IPS-18c (cell line): Measurements from ENCODE around the gene TCHP.
"Not testable (repeated sequence)": the region's sequence is repeated elsewhere in the genome, so short reads cannot be mapped to it uniquely, and the experiment has no call there.

Source experiments
- H3K4me3 ChIP-seq: 2 replicates; pipeline ENCODE4 v1.7.0; 2013; ENCODE audit warnings: low read depth, mild to moderate bottlenecking, low read length, moderate library complexity; ENCODE audit not compliant: insufficient read depth
- H3K9me3 ChIP-seq: one replicate; pipeline ENCODE4 v1.6.1; 2013; ENCODE audit warnings: mild to moderate bottlenecking, low read length, moderate library complexity; ENCODE audit not compliant: control insufficient read depth, insufficient read depth

Gene TCHP

GRCh38 chr12:109877504-109878246, 22.4 kb upstream of the TCHP start:
- H3K4me3 ChIP-seq: no peak overlapping the region

DNA sequence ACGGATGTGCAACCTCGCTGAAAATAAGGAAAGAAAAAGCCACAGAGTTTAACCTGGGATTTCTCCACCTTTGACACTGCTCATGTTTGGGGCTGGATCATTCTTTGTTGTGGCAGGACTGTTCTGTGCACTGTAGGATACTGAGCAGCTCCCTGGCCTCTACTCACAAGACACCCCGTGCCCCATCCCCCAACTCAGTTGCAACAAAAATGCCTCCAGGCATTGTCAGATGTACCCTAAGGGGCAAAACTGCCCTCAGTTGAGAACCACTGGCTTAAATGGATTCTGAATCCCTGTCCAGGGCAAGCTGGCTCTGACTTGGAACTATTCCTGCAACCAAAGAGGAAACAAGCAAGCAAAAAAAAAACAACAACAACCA, 21.8 kb upstream of the TCHP start:
- Histone ChIP-seq H3K4me3 (no peak overlapping the region), H3K9me3 (no peaks in the 10 kb centered on the region)

More at GRCh38 chr12:109877504-109878246, 22.4 kb upstream of the TCHP start:
- H3K9me3 ChIP-seq: no peaks in the 10 kb centered on the region

DNA sequence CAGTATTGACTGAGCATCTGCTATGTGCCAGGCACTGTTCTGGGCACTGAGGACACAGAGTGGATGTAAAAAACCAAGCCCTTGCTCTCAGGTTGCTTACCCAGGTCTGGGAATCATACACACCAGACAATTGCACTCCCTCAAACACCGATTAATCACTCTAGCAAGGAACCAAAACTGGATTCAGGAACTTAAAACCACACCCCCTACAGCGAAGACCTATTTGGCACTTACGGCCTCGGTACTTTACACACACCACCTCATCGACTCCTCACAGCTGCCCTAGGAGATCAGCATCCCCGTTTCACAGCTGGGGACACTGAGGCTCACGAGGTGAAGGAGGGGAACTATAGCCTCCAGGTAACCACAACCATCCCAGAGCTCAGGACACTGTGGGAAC, 21.3 kb upstream of the TCHP start:
- Histone ChIP-seq H3K4me3 (peak overlapping the region; percentile 76), H3K9me3 (no peaks in the 10 kb centered on the region)

- Histone ChIP-seq H3K4me3 (peak overlapping the region; percentile 76), H3K9me3 (no peaks in the 10 kb centered on the region)
Observed at GRCh38 chr12:109879351-109880042, 20.6 kb upstream of the TCHP start.

DNA sequence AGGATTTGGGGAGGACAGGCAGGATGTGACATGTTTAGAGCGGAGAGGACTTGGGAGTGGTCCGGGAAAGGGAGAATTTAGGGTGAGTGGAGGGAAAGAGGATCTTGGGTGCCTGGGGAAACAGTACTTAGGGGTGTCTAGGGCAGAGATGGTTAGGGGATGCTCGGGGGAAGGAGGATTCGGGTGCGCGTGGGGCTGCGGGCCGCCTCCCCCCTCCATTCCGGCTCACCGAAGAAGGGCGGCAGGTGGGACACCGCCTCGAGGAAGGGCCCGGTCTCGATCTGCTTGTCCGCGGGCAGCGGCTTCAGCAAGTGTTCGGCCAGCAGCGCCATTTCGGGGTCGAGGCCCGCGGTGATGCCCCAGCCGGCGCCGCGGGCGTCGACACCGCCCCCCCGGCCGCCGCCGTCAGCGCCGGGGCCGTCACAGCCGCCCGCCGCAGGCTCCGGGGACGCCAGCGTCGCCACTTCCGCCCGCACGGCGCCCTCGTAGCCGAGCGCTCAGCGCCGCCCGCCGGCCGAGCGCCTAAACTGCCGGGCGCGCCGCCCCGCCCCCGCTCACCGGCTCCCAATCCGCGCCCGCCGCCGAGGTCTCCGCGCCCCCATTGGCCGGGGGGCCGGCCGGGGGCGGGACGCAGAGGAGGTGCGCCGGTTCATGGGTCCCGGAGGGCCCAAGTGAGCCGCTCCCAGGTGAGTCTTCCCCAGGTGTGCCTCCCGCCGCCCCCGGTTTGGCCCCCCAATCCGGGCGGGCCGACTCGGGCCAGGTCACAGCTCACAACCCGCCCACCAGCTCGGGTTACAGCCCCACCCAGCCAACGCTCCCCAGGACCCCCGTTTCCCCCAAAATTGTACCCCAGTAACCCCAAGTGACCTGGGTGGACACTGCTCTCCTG, 19.8 kb upstream of the TCHP start, which contains the start of gene GLTP:
GLTP (minus strand) TSS at position 499 of the 889 bp plus-strand sequence; CDS start at position 332, 167 bp downstream.
- no peaks in the 10 kb centered on the region for H3K9me3 ChIP-seq
- peak within 1 kb of the TSS; percentile 76 for H3K4me3 ChIP-seq

GRCh38 chr12:109880938-109881337, 19.1 kb upstream of the TCHP start:
- peak overlapping the region; percentile 60 for H3K4me3 ChIP-seq
- no peaks in the 10 kb centered on the region for H3K9me3 ChIP-seq

DNA sequence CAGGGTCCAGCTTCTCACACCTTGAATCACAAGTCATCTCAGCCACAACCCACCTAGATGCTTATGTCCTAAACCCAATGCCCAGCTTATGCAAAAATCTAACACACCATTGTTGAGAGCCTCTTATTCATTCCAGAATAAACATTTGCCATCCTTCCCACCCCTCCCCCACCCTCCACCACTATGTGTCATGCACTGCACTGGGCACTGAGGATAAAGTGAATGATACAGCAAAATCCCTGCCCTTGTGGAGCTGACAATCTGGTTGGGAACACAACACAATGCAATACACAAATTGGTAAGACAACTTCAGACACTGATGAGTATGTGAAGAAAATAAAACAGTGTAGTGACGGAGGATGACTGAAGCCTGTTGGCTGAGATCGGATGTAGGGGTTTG, 18.3 kb upstream of the TCHP start:
- Histone ChIP-seq H3K9me3 (no peaks in the 10 kb centered on the region), H3K4me3 (no peak overlapping the region)

DNA sequence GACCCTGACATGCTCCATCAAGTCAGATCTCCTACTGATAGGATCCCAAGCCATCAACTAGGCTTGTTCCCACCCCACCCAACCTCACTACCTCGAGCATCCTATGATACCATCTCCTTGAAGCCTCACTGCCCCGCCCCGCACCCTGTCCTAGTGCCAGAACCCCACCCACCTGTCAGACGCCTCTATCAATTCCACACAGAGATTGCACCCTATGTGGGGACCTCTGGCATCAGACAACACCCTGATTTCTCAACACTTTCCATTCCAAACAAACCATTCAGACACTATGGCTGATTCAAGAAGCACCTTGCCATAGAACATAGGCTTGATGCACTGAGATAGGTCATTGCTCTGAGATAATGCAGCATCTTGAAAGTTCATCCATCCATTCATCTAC, 16.6 kb upstream of the TCHP start:
- Histone ChIP-seq H3K9me3 (no peaks in the 10 kb centered on the region), H3K4me3 (no peak overlapping the region)

- H3K4me3 ChIP-seq: no peak overlapping the region
- no peaks in the 10 kb centered on the region for H3K9me3 ChIP-seq
Observed at GRCh38 chr12:109885616-109886015, 14.5 kb upstream of the TCHP start.

DNA sequence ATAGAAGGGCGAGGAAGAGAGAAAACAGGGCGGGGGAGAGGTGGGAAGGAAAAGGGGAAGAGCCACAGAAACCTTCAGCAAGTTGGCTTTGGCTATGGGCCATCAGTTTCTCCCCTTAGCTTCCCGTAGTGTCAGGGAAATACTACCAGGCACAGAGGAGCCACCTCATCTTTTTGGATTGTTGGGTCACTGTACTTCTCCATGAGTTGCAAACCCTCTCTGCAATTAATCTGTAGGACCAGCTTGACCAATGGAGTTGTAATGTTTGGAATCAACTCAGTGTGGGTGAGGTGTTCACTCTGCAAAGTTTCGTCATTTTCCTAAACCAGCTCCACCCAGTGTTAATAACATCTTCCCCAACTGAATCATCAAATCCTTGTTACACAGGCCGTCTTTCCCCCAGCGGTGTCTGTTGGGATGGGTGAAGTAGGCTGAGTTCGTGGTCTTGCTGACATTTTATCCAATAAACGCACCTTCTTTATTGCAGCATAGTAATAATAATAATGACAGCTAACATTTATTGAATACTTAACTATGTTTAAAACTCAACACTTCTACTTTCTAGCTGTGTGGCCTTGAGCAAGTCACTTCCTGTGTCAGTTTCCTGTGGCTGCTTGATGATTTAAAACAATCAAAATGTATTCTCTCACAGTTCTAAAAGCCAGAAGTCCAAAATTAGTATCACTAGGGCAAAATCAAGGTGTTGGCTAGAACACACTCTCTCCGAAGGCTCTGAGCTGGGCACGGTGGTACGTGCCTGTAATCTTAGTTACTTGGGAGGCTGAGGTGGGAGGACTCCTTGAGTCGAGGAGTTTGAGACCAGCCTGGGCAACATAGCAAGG, 11.7 kb upstream of the TCHP start:
- Histone ChIP-seq H3K4me3 (no peak overlapping the region), H3K9me3 (no peaks in the 10 kb centered on the region)

GRCh38 chr12:109890620-109891170, 9.4 kb upstream of the TCHP start:
- no peaks in the 10 kb centered on the region for H3K9me3 ChIP-seq
- no peak overlapping the region for H3K4me3 ChIP-seq

GRCh38 chr12:109891731-109892130, 8.3 kb upstream of the TCHP start:
- not testable (repeated sequence) for H3K9me3 ChIP-seq, H3K4me3 ChIP-seq

GRCh38 chr12:109892165-109892715, 7.8 kb upstream of the TCHP start:
- no peaks in the 10 kb centered on the region for H3K9me3 ChIP-seq
- no peak overlapping the region for H3K4me3 ChIP-seq

DNA sequence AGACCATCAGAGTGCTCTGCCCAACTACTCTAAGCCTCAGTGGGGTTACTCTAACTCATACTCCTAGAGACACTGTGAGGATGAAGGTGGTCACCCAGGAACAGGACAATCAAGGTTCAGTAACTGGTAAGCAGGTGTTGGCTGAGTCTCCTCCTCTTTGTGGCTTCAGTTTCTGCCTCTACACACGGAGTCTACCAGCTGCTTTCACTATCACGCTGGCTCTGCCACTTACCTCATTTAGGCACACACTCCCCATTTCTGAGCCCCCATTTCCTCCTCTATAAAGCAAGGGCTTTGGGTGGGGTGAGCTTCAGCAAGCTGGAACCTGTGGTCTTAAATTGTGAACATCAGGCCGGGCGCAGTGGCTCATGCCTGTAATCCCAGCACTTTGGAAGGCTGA, 7.3 kb upstream of the TCHP start:
- no peaks in the 10 kb centered on the region for H3K9me3 ChIP-seq
- no peak overlapping the region for H3K4me3 ChIP-seq

GRCh38 chr12:109893261-109893995, 6.6 kb upstream of the TCHP start:
- Histone ChIP-seq H3K9me3 (no peaks in the 10 kb centered on the region), H3K4me3 (no peak overlapping the region)

DNA sequence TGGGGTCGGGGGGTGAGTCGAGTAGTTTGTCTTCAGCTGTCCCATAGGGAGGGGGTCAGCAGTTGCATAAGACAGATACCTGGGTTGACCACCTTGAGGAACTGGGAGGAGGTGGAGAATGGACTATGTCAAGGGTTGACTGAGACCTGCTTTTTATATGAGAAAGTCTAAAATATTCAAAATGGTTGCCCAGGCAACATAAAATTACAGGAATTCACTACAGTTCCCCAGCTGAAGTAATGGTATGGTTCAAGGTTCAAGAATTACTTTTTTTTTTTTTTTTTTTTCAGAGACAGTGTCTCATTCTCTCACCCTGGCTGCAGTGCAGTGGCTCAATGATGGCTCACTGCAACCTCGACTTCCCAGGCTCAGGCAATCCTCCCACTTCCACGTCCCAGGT, 5.1 kb upstream of the TCHP start:
- Histone ChIP-seq H3K4me3 (no peak overlapping the region), H3K9me3 (no peaks in the 10 kb centered on the region)
